HG02852 (cell line): ENCODE data around the gene ONECUT2.
"Not testable (repeated sequence)": the region's sequence is repeated elsewhere in the genome, so short reads cannot be mapped to it uniquely, and the experiment has no call there.

Experiments
- ATAC-seq: cut with Tn5 transposase; IDR thresholded peaks from one replicate; pipeline ENCODE4 v1.9.1; 2021; ENCODE audit warnings: mild to moderate bottlenecking, moderate library complexity; ENCODE audit not compliant: unreplicated experiment

The ONECUT2 gene

DNA sequence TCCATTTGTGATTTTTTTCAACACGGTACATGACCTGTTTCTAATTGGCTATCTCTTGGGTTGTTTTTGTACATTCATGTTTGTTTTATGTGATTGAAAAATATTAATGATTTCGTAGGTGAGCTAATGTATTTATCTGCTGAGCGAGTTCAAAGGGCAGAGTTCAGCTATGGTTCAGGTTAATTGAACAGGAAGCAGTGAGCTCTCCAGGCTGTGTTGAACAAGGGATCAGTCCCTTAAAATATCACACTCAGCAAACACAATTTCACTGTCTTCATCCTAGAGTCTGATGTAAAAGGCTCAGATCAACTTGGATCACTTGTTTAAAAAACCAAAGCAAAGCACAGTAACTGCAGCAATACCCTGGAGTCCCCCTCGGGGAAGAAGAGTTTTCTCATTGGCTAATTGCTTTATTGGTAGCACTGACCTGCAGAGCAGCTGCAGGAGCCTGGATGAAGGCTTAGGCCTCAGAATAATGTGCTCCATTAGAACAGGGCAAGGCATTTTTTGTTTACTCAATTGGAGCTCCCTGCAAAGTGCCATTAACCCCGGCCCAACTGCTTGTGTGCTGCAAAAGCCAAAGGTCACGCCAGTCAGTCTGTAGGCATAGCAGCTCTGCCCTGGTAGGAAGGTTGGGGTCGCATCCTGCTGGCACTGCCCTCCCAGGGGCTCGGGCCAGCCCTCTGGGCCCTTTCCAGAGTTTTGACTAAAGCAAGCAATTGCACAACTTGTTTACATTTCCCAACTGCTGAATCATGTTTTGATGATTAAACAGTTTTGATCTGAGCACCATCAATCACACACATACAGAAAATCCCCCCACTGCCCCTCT lies 10.5 kb downstream of the ONECUT2 start:
- no peak for ATAC-seq

DNA sequence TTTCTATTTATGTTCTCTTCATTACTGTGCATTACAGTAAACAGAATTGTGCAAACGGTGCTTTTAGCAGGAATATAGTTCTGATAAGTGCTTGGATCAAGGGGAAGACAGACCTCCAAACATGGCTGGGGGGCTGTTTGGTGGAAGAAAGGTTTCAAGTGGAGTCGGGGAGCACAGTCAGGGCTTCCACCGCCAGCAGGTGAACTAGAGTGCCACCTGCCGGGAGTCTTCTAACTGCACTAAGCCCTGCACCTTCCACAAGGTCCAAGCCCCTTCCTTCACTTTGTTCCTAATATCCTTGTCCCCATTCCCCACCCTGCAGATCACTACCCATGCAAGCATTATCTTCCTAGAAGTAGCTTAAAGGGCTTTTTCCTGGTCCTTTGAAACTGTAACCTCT lies 11.1 kb downstream of the ONECUT2 start:
- no peak for ATAC-seq

DNA sequence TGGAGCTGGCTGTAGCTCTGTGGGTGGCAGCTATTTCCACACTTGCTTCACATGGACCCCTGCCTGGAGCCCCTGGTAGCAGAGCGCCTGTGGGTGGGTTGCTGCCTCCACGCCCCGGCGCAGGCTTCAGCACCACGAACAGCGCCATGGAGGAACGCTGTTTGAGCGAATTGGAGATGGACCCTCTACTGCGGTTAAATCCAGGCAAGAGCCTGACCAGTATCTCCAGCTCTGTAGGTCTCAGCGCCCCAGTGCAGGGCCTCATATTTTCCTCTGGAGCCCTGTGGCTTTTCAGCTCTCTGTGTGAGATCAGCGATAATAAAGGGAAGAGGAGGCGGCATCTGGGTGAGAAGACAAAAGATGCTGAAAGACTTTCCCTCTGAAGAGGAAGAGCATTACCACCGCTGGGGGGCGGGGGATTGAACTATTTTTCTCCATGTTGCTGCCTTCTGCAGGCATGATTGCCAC lies 12.0 kb downstream of the ONECUT2 start:
- no peak for ATAC-seq

DNA sequence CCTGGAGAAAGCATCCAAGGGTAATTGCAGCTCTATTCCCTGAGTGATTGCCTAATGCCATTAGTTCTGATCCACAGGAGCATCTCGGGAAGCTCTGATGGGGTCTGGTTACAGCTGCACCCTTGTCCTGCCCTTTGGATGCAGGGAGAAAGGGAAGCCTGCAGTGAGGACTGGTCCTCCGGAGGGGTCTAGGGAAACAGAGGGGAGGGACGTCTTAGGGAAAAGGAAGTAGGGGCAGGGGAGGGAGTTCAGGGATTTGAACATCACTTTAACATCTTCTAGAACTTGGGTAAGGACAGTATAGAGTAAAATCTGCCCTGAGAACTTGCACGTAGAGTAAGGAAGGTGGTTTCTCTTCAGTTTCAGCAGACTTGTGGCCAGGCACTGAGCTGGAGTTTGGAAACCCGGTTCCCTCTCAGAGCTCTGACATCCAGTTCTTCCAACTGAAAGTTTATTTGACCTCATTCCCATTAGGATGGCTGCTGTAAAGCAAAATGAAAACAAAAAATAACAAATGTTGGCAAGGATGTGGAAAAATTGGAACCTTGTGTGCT lies 20.5 kb downstream of the ONECUT2 start:
- ATAC-seq, result no peak

DNA sequence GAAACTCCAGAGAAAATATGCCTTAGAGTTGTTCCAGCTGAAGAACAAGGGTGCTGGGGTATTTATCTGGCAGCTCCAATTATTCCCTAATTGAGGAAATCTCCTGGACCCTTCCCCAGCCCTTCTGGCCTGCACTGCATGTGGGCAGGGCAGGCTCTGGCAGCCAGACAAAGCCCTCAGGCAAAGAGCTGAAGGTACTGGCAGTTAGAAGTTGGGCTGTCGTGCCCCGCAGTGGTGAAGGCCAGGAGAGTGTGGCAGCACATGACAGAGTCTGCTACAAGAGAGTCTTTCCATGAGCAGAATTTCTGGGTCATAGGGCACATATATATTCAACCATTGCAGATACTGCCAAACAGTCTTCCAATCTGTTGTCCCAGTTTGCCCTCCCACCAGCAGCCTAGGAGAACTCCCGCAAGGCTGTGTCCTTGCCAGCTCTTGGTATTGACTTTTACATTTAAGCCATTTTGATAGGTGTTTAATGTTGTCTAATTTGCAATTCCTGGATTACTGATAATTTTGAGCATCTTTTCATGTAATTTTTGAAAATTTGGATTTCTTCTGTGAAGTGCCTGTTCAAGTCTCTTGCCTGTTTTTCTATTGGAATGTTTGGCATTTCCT lies 26.6 kb downstream of the ONECUT2 start:
- no peak for ATAC-seq

DNA sequence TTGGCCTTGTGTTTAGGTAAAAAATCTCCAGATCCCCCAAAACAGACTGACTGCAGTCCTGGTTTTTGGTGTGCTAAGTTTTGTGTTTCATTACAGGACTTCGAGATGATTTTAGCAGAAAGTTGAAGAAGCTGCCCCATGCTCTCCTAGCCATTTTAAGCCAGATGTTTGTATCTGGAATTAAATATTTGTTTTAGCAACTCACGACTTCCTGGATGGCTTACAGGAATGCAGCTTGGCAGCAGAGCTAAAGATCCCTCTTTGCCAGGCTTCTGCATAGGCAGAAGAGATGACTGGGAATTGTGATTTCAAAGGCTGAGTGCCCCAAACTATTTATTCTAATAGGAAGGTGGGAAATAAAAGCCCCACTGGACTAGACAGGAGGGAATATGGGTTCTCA lies 31.1 kb downstream of the ONECUT2 start:
- ATAC-seq, result no peak

DNA sequence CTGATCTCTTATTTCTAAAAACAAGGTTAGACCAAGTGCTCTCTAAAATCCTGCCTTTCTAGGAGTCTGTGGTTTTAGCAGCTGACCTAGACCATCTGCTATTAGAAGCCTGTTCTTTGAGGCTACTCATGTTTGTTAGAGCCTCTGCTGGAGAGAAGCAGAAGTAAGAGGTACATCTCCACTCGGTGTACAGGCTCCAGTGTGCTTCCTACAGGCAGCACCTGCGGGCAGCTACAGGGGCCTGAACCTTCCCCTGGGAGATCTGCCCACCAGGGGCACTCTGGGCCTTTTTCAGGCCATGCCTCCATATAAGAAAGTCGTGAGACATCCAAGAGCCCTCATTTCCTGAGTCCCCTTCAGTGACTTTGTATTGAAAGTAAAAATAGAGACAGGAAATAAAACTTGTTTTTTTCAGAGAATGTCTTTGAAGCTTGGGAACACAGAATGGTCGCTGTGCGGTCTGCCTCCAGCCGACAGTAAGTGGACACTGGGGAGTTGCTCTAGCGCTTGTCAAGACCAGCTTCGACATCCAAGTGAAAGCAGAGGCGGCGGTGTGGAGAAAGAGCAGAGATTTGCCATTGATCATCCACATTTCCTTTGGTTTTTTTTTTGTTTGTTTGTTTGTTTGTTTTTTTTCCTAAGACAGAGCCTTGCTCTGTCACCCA lies 31.7 kb downstream of the ONECUT2 start:
- no peak for ATAC-seq

DNA sequence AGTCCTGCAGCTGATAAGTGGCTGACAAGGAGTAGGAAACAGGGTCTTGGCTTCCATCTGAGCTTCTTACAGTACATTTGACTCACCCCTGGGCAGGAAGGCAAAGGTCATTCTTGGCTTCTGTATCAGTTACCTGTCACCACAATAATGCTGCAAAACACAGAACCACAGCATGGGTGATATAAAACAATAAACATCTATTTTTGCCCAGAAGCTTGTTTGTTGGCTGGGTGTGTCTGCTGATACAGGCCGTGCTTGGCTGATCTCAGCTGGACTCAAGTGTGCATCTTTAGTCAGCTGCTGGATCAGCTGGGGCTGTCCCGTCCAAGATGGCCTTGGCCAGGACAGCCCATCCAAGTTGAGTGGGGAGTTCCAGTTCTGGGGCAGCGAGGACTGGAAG lies 34.7 kb downstream of the ONECUT2 start:
- no peak for ATAC-seq

DNA sequence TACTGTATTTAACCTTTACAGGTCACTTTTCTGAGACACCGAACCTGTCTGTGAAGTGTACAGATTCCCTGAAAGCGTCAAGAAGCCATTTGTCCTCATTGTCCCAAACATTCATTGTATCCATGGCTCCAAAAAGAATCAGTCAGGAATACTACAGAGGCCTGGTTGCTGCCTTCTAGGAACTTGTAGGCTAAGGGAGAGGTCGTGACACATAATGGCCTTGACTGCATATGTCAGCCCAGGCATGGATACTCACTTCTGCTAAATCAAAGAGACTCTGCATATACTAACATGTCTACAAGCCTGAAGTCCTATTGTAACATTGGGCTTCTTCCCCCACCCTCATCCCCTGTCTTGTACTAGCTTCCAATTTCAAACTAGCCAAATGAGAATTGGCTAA lies 40.2 kb downstream of the ONECUT2 start:
- ATAC-seq, result no peak

DNA sequence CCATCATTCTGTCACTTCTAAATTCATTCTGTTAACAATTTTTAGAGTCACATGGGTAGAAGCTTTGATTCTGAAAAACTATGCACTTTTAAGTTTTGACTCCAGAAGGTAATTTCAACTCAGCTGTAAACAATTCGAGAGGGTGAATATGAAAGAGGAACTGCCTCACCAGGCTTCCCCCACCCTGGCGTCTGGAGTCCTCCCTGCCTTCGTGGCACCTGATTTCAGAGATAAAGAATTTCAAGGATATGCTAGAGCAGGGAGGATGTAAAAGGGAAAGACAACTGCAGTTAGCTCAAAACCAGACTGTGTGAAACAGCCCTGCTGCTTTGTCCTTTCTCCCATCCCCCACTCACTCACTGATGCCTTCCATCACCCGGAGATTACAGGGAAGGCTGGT lies 40.7 kb downstream of the ONECUT2 start:
- no peak for ATAC-seq

DNA sequence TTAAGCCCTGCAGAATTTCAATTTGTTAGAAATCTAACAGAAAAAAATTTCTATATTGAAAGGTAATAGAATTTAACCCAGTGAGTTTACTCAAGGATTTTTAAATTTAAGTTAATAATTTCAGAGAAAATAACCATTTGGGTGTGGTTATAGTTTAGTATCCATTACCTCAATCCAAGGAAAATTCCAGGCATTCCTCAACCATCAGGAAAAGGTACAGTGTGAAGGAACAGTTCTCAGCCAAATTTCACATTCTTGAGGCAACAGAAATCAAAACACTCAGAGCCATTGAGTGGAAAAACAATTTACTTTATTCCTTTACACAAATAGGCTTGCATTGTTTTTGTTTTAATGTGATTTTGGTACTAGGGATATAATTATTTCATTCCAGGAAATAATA lies 45.6 kb downstream of the ONECUT2 start:
- no peak for ATAC-seq

DNA sequence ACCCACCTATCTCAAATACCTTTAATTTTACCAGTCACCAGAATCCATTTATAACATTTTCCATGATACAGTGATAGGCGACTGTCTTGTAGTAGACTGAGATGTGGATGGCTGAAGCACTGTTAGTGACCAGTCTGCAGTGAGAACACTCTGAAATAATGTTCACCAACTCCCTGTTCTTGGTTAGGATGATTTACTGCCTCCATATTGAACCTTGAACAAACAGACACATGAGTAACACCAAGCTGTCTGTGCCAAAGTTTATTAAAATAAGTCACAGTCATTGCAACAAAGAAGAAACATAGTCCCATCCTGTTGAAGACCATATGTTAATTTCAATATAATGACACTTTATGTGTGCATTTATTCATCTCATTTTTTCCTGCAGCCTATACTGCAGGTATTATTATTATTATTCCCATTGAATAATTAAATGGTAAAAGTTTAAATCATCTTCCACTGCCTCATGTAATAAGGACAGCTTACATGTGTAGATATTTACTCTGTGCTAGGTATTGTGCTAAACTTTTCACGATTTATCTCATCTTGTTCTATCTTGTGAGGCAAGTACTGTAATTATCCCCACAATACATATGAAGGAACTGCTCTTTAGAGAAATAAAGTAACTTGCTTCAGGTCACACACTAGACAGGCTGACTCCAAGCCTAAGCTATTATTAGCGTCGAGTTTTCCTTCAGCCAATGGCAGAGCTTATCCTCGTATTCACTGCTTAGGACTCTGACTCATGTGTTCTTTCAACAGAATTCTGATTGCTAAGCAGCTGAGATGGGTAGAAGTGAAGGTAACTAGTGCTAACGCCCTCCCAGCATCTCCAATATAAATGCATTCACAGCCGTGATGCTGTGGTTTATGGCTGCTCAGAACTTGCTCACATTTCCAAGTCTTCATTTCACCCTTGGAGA lies 62.5 kb downstream of the ONECUT2 start:
- no peak for ATAC-seq

DNA sequence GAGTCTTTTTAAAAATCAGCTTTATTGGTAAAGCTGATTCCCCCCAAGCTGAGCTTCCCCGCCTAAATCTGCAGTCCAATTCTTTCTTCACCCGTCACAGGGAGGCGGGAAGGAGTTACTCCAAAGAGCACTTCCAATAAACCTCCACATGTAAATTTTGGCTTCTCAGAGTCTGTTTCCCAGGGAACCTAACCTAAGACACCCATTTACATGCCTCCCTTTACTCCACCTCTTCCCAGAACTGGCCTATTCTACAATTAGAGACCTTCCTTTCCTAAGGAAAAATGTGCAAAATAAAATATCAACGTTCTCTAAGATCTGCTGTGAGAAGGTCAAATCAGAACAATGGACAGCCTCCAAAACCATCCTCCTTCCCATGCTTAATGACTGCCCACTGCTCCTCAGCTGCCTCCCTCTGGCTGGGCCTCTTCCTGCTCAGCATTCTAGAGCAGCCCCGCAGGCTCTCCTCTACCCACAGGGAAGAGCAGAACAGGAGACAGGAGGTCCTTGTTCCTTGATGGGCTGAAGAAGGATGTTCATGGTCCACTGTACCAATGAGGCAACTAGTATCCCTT lies 63.6 kb downstream of the ONECUT2 start:
- no peak for ATAC-seq

DNA sequence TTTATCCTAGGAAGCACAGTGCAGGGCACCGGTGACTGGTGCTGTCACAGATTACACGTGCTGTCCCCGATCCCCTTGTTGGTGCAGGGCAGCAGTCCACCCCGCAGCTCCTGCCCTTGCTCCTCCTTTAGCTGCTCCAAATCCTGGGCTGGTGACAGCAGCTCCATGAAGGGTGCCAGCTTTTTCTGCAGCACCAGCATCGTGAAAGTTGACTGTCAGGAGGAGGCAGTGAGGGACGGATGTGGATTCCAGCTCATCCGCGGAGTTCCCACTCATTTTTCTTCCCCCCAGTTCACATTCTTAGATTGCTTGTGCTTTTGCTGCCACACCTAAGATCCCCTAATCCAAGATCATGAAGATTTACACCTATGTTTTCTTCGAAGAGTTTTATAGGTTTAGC lies 67.5 kb downstream of the ONECUT2 start:
- no peak for ATAC-seq

DNA sequence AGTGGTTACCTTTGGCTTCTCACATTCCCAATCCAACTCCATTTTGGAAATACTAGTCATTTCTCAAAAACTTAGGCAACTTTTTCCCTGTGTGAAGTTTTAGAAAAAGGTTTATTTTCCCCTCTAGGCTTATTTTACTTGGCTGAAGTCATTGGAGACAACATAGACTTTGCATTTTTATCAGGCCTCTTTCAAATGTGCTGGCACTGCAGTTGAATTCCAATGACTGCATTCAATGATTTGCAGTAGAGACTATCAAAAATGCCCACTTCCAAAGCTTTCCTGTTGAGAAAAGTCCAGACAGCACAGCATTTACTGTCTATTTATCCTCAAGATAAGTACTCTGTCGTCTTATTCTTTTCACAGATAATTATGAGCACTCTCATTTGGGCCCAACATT lies 70.1 kb downstream of the ONECUT2 start:
- ATAC-seq, result no peak

DNA sequence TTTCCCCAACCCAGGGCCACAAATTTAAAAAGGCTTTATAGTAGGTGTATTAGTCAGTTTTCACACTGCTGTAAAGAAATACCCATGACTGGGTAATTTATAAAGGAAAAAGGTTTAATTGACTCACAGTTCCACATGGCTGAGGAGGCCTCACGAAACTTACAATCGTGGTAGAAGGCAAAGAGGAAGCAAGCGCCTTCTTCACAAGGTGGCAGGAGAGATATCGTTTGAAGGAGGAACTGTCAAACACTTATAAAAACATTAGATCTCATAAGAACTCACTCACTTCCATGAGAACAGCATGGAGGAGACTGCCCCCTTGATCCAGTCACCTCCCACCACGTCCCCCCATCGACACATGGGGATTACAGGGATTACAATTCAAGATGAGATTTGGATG lies 80.9 kb downstream of the ONECUT2 start:
- no peak for ATAC-seq

DNA sequence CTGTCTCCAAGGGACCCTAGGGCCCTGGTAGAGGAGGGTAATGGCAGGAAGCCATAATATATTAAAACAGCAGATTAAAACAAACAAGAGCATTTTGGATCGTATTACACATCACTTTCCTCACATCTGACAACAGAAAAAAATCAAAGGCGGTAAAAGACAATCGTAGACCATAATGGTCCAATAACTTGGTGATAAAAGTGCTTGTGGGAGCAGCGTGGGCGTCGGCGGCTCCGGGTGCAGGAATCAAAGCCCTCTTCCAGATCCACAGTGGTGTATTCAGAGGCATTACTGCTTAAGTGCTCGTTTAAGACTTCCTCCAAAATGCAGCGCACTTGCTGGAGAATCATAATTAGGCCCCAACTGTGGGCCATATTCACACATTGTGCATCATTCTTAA lies 83.4 kb downstream of the ONECUT2 start:
- no peak for ATAC-seq

DNA sequence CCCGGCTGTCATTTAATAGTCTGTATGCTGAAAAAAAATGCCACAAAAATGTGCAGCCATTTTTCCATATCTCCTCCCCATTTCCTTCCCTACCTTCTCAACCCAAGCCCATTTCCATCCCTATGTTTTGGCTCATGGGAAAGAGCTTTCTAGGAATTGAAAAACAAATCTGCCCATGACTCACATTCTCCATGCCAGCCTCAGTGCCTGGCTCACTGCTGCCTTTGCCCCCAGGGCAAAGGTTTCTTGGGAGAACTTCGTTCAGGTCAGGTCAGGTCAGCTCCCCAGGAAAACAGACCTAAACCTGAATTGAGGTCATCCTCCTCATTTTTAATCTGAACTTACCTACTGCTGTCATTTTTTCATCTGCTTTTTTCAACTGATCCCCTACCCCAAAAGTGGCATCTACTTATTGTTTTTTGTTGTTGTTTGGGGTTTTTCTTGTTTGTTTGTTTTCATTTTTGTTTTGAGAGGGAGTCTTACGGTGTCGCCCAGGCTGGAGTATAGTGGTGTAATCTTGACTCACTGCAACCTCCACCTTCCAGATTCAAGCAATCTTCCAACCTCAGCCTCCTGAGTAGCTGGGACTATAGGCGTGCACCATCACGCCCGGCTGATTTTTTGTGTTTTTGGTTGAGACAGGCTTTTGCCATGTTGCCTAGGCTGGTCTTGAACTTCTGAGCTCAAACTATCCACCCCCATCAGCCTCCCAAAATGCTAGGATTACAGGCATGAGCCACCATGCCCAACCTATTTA lies 84.7 kb downstream of the ONECUT2 start:
- no peak for ATAC-seq

DNA sequence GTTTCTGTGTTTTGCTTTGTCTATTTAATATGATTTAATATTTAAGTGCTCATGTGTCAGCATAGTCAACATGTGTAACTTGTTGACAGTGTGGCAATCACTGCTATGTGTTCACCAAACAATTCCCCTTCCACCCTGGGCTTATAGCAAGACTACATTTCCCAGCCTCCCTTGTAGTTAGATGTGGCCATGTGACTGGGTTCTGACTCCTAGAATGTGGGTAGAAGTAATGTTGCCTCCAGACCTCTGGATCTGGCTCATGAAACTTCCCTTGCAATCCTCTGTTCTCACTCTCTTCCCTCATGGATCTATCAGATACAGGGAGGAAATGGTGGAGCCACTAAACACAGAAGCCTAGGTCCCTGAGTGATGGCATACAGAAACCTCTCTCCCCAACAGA lies 87.2 kb downstream of the ONECUT2 start:
- not testable (repeated sequence) for ATAC-seq
